Peyer's patch (tissue), 4 donors: ENCODE data around the gene SNX33.

Experiments
- POLR2A ChIP-seq, 2 donors: fragments of 450-650 bp; IDR thresholded peaks; one replicate each; pipeline ENCODE4 v1.5.1; 2017; ENCODE audit warnings: antibody characterized with exemption in 2 of 2, mild to moderate bottlenecking in 2 of 2, moderate library complexity in 2 of 2
- TF ChIP-seq, protein P1 (sequence below), 6 experiments: fragments of 450-650 bp in 4 of 6; fragments of 200-600 bp in 2 of 6; sonication (generic) in 1 of 6; IDR thresholded peaks; one replicate each; pipeline ENCODE4 v1.5.1; 2017 to 2019; ENCODE audit warnings: antibody characterized with exemption in 6 of 6, mild to moderate bottlenecking in 3 of 6, moderate library complexity in 1 of 6

DNA sequence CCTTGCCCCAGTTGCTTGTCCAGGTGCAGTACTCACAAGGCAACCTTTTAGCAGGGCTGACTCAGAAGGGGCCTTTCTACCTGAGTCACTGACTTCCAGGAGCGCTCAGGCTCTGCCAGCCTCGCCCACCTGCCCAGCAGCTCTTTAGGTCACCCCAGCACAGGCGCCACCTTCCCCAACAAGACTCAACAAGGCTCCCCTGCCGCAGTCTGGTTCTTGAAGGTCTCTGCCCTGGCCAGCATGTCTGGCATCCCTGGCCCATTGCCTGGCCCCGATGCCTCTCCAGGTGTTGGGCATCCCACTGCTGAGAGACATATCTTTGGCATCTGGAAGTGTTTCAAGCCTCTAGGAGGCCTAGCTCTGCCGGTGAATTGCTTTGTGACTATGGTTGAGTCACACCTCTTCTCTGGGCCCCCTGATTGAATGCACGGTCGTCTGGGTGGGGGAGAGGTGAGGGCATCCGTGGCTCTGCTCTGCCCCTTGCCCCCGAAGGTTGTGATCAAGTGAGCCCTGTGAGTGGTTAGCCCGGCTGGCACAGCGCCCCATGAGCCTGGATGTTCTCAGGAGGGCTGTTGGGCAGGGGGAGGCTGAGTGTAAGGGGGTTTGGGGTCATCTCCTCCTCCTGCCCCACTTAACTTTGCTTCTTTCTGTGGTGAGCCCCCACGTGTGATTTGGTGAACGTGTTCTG lies 21.6 kb downstream of the SNX33 start:
- TF ChIP-seq POLR2A (IDR thresholded peaks at IDR 0.05): no peak
- TF ChIP-seq, protein P1, sequence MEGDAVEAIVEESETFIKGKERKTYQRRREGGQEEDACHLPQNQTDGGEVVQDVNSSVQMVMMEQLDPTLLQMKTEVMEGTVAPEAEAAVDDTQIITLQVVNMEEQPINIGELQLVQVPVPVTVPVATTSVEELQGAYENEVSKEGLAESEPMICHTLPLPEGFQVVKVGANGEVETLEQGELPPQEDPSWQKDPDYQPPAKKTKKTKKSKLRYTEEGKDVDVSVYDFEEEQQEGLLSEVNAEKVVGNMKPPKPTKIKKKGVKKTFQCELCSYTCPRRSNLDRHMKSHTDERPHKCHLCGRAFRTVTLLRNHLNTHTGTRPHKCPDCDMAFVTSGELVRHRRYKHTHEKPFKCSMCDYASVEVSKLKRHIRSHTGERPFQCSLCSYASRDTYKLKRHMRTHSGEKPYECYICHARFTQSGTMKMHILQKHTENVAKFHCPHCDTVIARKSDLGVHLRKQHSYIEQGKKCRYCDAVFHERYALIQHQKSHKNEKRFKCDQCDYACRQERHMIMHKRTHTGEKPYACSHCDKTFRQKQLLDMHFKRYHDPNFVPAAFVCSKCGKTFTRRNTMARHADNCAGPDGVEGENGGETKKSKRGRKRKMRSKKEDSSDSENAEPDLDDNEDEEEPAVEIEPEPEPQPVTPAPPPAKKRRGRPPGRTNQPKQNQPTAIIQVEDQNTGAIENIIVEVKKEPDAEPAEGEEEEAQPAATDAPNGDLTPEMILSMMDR (IDR thresholded peaks at IDR 0.05): no peak
